HG03196 (cell line): ENCODE data around the gene ZKSCAN1.

ENCODE experiments used
- ATAC-seq: cut with Tn5 transposase; IDR thresholded peaks from one replicate; pipeline ENCODE4 v1.9.1; 2021; ENCODE audit not compliant: unreplicated experiment

Gene ZKSCAN1

GRCh38 chr7:100035876-100036275 lies 20.5 kb downstream of the ZKSCAN1 start:
- no peak for ATAC-seq

GRCh38 chr7:100038326-100038725 lies 22.9 kb downstream of the ZKSCAN1 start:
- ATAC-seq, result no peak

- no peak for ATAC-seq
Measured at GRCh38 chr7:100040575-100040974, 25.2 kb downstream of the ZKSCAN1 start.

GRCh38 chr7:100044718-100045117 lies 29.3 kb downstream of the ZKSCAN1 start:
- ATAC-seq, result no peak

- ATAC-seq, result no peak
Measured at GRCh38 chr7:100048680-100049079, 33.3 kb downstream of the ZKSCAN1 start.

GRCh38 chr7:100049441-100050291 lies 34.3 kb downstream of the ZKSCAN1 start, which contains the start of gene ZSCAN21:
ZSCAN21 (plus strand) TSS chr7:100049774; CDS start chr7:100057007, 7,233 bp downstream.
- peak; percentile 79 for ATAC-seq

GRCh38 chr7:100051611-100052010 lies 36.2 kb downstream of the ZKSCAN1 start:
- no peak for ATAC-seq

- ATAC-seq, result no peak
Measured at GRCh38 chr7:100053215-100053614, 37.8 kb downstream of the ZKSCAN1 start.

GRCh38 chr7:100057006-100057405 lies 41.6 kb downstream of the ZKSCAN1 start:
- no peak for ATAC-seq

- ATAC-seq, result no peak
Measured at GRCh38 chr7:100059251-100059739, 43.9 kb downstream of the ZKSCAN1 start.

GRCh38 chr7:100061518-100062193 lies 46.3 kb downstream of the ZKSCAN1 start:
- ATAC-seq, result no peak

GRCh38 chr7:100063376-100063775 lies 48.0 kb downstream of the ZKSCAN1 start:
- ATAC-seq, result no peak

GRCh38 chr7:100064162-100064561 lies 48.8 kb downstream of the ZKSCAN1 start:
- no peak for ATAC-seq

GRCh38 chr7:100065452-100066186 lies 50.2 kb downstream of the ZKSCAN1 start:
- ATAC-seq, result no peak

GRCh38 chr7:100066953-100067352 lies 51.6 kb downstream of the ZKSCAN1 start:
- no peak for ATAC-seq

GRCh38 chr7:100069991-100070390 lies 54.6 kb downstream of the ZKSCAN1 start:
- no peak for ATAC-seq

- ATAC-seq, result no peak
Measured at GRCh38 chr7:100071018-100071723, 55.8 kb downstream of the ZKSCAN1 start.

GRCh38 chr7:100072462-100072861 lies 57.1 kb downstream of the ZKSCAN1 start:
- ATAC-seq, result no peak

GRCh38 chr7:100074841-100075240 lies 59.4 kb downstream of the ZKSCAN1 start:
- no peak for ATAC-seq

GRCh38 chr7:100075418-100075817 lies 60.0 kb downstream of the ZKSCAN1 start:
- no peak for ATAC-seq

GRCh38 chr7:100077205-100077604 lies 61.8 kb downstream of the ZKSCAN1 start:
- no peak for ATAC-seq
